H1 (cell line): ENCODE data around the gene KLHL3. TPM values are rescaled to one million over a fixed set of nuclear protein-coding genes. Genes with fewer than 3 reads are reported as not detected.

Experiments used
- CTCF ChIA-PET: fragments of 300-600 bp; sonication (Branson Sonifier 250); formaldehyde crosslinking; loops from one replicate; lab custom pipeline; 2021; ENCODE audit not compliant: partially characterized antibody; lab: Charles Lee
- POLR2A ChIA-PET: fragments of 300-600 bp; sonication (Branson Sonifier 250); formaldehyde crosslinking; loops from one replicate; lab custom pipeline; 2021; ENCODE audit warnings: inconsistent platforms; ENCODE audit not compliant: partially characterized antibody; lab: Charles Lee
- DNase-seq, 2 experiments: peaks; one replicate each; pipeline versions ENCODE4 v3.0.0 to v3.0.0-alpha.2; 2010 to 2022; ENCODE audit warnings: low spot score in 2 of 2, low read depth in 1 of 2, mixed read lengths in 1 of 2
- FAIRE-seq: peaks from 2 replicates; lab custom pipeline; 2011; peaks lifted over from hg19 to GRCh38; lab: Jason Lieb, UNC
- H2AFZ ChIP-seq: 2 replicates; pipeline ENCODE4 v1.8.1; 2012; ENCODE audit warnings: low read length, inconsistent platforms
- H2AK5ac ChIP-seq: 2 replicates; pipeline ENCODE4 v1.6.1; 2013; ENCODE audit warnings: low read depth, low read length
- H2BK120ac ChIP-seq: replicated peaks from 2 replicates; pipeline ENCODE3; 2013; ENCODE audit warnings: low read depth, low read length, inconsistent platforms
- H2BK12ac ChIP-seq: 2 replicates; pipeline ENCODE4 v1.6.1; 2013; ENCODE audit warnings: low read depth, low read length
- H2BK15ac ChIP-seq: 2 replicates; pipeline ENCODE4 v1.6.1; 2013; ENCODE audit warnings: low read length
- H2BK20ac ChIP-seq: 2 replicates; pipeline ENCODE4 v1.6.1; 2013; ENCODE audit warnings: low read length
- H2BK5ac ChIP-seq: 2 replicates; pipeline ENCODE4 v1.6.1; 2013; ENCODE audit warnings: low read depth, low read length
- H3K14ac ChIP-seq: 2 replicates; pipeline ENCODE4 v1.6.1; 2013; ENCODE audit warnings: inconsistent platforms; ENCODE audit not compliant: insufficient read length
- H3K18ac ChIP-seq: 2 replicates; pipeline ENCODE4 v1.6.1; 2013; ENCODE audit warnings: low read length; ENCODE audit errors: extremely low read depth
- H3K23ac ChIP-seq: 2 replicates; pipeline ENCODE4 v1.6.1; 2013; ENCODE audit warnings: inconsistent platforms; ENCODE audit not compliant: insufficient read length
- H3K23me2 ChIP-seq: 2 replicates; pipeline ENCODE4 v1.6.1; 2013; ENCODE audit warnings: low read depth, low read length
- H3K27ac ChIP-seq: 2 replicates; pipeline ENCODE4 v1.6.1; 2011; ENCODE audit warnings: low read depth, low read length, inconsistent platforms
- H3K27me3 ChIP-seq, 4 experiments: replicated peaks in 1 of 4; 1 replicate in 1 of 4; 2 replicates in 3 of 4; pipeline versions ENCODE4 v1.6.1 to v1.8.1; 2011 to 2013; ENCODE audit warnings: low read length in 3 of 4, mild to moderate bottlenecking in 3 of 4, inconsistent platforms in 2 of 4, mixed read lengths in 2 of 4, moderate library complexity in 1 of 4; ENCODE audit not compliant: control insufficient read depth in 3 of 4, insufficient read depth in 3 of 4; ENCODE audit errors: extremely low read depth in 1 of 4
- H3K36me3 ChIP-seq, 4 experiments: 2 replicates each; pipeline versions ENCODE4 v1.6.1 to v1.8.1; 2011 to 2013; ENCODE audit warnings: mild to moderate bottlenecking in 4 of 4, low read length in 3 of 4, moderate library complexity in 2 of 4, control low read depth in 1 of 4, inconsistent platforms in 1 of 4; ENCODE audit not compliant: insufficient read depth in 4 of 4, control insufficient read depth in 2 of 4
- H3K4ac ChIP-seq: replicated peaks from 2 replicates; pipeline ENCODE3; 2013; ENCODE audit warnings: low read length, low read depth, mixed read lengths, inconsistent platforms; ENCODE audit not compliant: insufficient read length
- H3K4me1 ChIP-seq, 4 experiments: replicated peaks in 1 of 4; 1 replicate in 1 of 4; 2 replicates in 3 of 4; pipeline versions ENCODE4 v1.6.1 to v1.8.1; 2011 to 2013; ENCODE audit warnings: low read length in 3 of 4, inconsistent platforms in 2 of 4, mixed read lengths in 1 of 4; ENCODE audit not compliant: insufficient read depth in 4 of 4, control insufficient read depth in 3 of 4
- H3K4me2 ChIP-seq, 2 experiments: 2 replicates each; pipeline versions ENCODE4 v1.6.1 to v1.8.1; 2011 to 2013; ENCODE audit warnings: low read depth in 2 of 2, low read length in 2 of 2, control low read depth in 1 of 2, inconsistent platforms in 1 of 2, mild to moderate bottlenecking in 1 of 2; ENCODE audit not compliant: insufficient read depth in 1 of 2
- H3K4me3 ChIP-seq, 4 experiments: fragments of 200-600, 300-600 bp in 1 of 4; sonication (generic), shearing (Covaris generic), sonication (Bioruptor Twin) in 1 of 4; 2 replicates each; pipeline versions ENCODE4 v1.5.1 to v1.8.1; 2011 to 2016; ENCODE audit warnings: low read length in 4 of 4, low read depth in 3 of 4, control low read depth in 2 of 4, inconsistent platforms in 2 of 4, mild to moderate bottlenecking in 2 of 4, mixed read lengths in 1 of 4, moderate library complexity in 1 of 4; ENCODE audit not compliant: insufficient read depth in 2 of 4; ENCODE audit errors: extremely low read depth in 1 of 4
- H3K56ac ChIP-seq: replicated peaks from 2 replicates; pipeline ENCODE3; 2013; ENCODE audit warnings: low read depth, mild to moderate bottlenecking, mixed read lengths, low read length, inconsistent platforms; ENCODE audit not compliant: insufficient read length
- H3K79me1 ChIP-seq: 2 replicates; pipeline ENCODE4 v1.6.1; 2013; ENCODE audit warnings: low read depth, low read length, control low read depth
- H3K79me2 ChIP-seq, 2 experiments: 2 replicates each; pipeline versions ENCODE4 v1.6.1 to v1.8.1; 2012 to 2013; ENCODE audit warnings: low read length in 2 of 2, mild to moderate bottlenecking in 2 of 2, inconsistent platforms in 1 of 2; ENCODE audit not compliant: insufficient read depth in 2 of 2, control insufficient read depth in 1 of 2
- H3K9ac ChIP-seq, 4 experiments: replicated peaks in 1 of 4; 1 replicate in 1 of 4; 2 replicates in 3 of 4; pipeline versions ENCODE4 v1.6.1 to v1.8.1; 2011 to 2013; ENCODE audit warnings: low read depth in 3 of 4, low read length in 3 of 4, control low read depth in 2 of 4, mild to moderate bottlenecking in 2 of 4, moderate library complexity in 2 of 4, inconsistent platforms in 1 of 4; ENCODE audit errors: extremely low read depth in 1 of 4
- H3K9me3 ChIP-seq, 2 experiments: 2 replicates each; pipeline versions ENCODE4 v1.6.1 to v1.8.1; 2012 to 2013; ENCODE audit warnings: mild to moderate bottlenecking in 2 of 2, moderate library complexity in 2 of 2, control low read depth in 1 of 2, inconsistent platforms in 1 of 2, low read depth in 1 of 2, low read length in 1 of 2, mixed read lengths in 1 of 2; ENCODE audit not compliant: insufficient read depth in 2 of 2
- H4K20me1 ChIP-seq, 2 experiments: replicated peaks in 1 of 2; 2 replicates each; pipeline versions ENCODE3 to v1.8.1; 2011 to 2013; ENCODE audit warnings: inconsistent platforms in 2 of 2, low read length in 2 of 2, mild to moderate bottlenecking in 1 of 2; ENCODE audit not compliant: insufficient read depth in 2 of 2, control insufficient read depth in 1 of 2
- H4K5ac ChIP-seq: 2 replicates; pipeline ENCODE4 v1.6.1; 2013; ENCODE audit warnings: low read length, low read depth, mixed read lengths, inconsistent platforms; ENCODE audit not compliant: insufficient read length
- H4K8ac ChIP-seq: 2 replicates; pipeline ENCODE4 v1.8.0; 2013; ENCODE audit warnings: mild to moderate bottlenecking, moderate library complexity, low read length, inconsistent platforms; ENCODE audit not compliant: insufficient read depth; ENCODE audit errors: extremely low read depth
- H4K91ac ChIP-seq: replicated peaks from 2 replicates; pipeline ENCODE3; 2013; ENCODE audit warnings: low read length, mixed read lengths, inconsistent platforms; ENCODE audit not compliant: insufficient read length
- CTCF ChIP-seq, 3 experiments: IDR thresholded peaks; 1 replicate in 2 of 3; 2 replicates in 1 of 3; pipeline versions ENCODE4 v1.5.1 to v1.6.1; 2011; ENCODE audit warnings: low read length in 3 of 3, mild to moderate bottlenecking in 3 of 3, inconsistent platforms in 2 of 3, low read depth in 1 of 3, moderate library complexity in 1 of 3; ENCODE audit not compliant: insufficient read depth in 1 of 3; ENCODE audit errors: control extremely low read depth in 1 of 3
- POLR2A ChIP-seq, 2 experiments: IDR thresholded peaks; 1 replicate in 1 of 2; 2 replicates in 1 of 2; pipeline ENCODE4 v1.6.1; 2011; ENCODE audit warnings: low read depth in 2 of 2, low read length in 2 of 2, mild to moderate bottlenecking in 2 of 2; ENCODE audit errors: control extremely low read depth in 1 of 2
- RAD21 ChIP-seq, 2 experiments: IDR thresholded peaks in 1 of 2; conservative IDR thresholded peaks in 1 of 2; 2 replicates each; pipeline ENCODE4 v1.6.1; 2011; ENCODE audit warnings: low read depth in 2 of 2, low read length in 2 of 2, improper control_type of control experiment in 1 of 2, inconsistent platforms in 1 of 2, mild to moderate bottlenecking in 1 of 2, moderate library complexity in 1 of 2
- TEAD4 ChIP-seq: IDR thresholded peaks from 2 replicates; pipeline ENCODE4 v1.6.1; 2012; ENCODE audit warnings: low read depth, low read length, inconsistent platforms, mixed read lengths
- YY1 ChIP-seq: IDR thresholded peaks from 2 replicates; pipeline ENCODE4 v1.6.1; 2011; ENCODE audit warnings: low read depth, mild to moderate bottlenecking, low read length
- WGBS, 2 experiments: shearing (Covaris generic) in 1 of 2; methylation state at CpG; one replicate each; pipeline versions ENCODE4 v1.1.6 to v1.1.7; 2013 to 2015; ENCODE audit warnings: low lambda C conversion rate in 2 of 2, mixed read lengths in 2 of 2, inconsistent platforms in 1 of 2, low coverage in 1 of 2, missing lambda C conversion rate in 1 of 2; ENCODE audit not compliant: insufficient replicate concordance in 2 of 2, insufficient coverage in 1 of 2, insufficient read length in 1 of 2; ENCODE audit errors: extremely low coverage in 1 of 2, missing lambda C conversion rate in 1 of 2; 5-methylcytosine and 5-hydroxymethylcytosine counted together
- polyA plus RNA-seq, 7 experiments: library from polyadenylated mRNA; depleted of rRNA in 3 of 7; stranded (reverse) in 5 of 7; unstranded in 2 of 7; fragments of >200 nt in 5 of 7; fragments of 200-250 nt in 2 of 7; gene quantifications; 1 replicate in 5 of 7; 2 replicates in 1 of 7; 4 replicates in 1 of 7; pipeline versions ENCODE4 v1.2.1 to v1.2.3, GENCODE V29; 2011 to 2013; ENCODE audit warnings: missing spikeins in 2 of 7, mixed read lengths in 2 of 7
- total RNA-seq: library from RNA; stranded (reverse); fragmentation: NEBNext Ultra II Directional; extraction: Animal tissue kit (Norgen Biotek cat#: 25700); gene quantifications from 2 replicates; pipeline ENCODE4 v1.2.1, GENCODE V29; 2021

KLHL3 gene
- total and polyA plus RNA-seq, 2 of the 8 experiments (the other 6 are each of a cell fraction or from before 2014, with no cell fraction given), result 7.4 to 13.7 TPM

- Histone ChIP-seq H3K4me1 (peaks cover 3 to 6% (median 4%) of the 10 kb centered on the region in 4 experiments; a peak in 6 of 7 replicates), H2AK5ac (no peak overlapping the region), H4K8ac (no peak overlapping the region), H4K5ac (no peak overlapping the region), H3K27me3 (no peaks in the 10 kb centered on the region), H2BK12ac (no peak overlapping the region), H3K23me2 (no peaks in the 10 kb centered on the region), H2BK5ac (peak overlapping the region; percentile 36; the same call in 1 of the 2 replicates), H4K20me1 (peaks cover 1 to 5% of the 10 kb centered on the region in 2 experiments), H3K4me2 (peak overlapping the region; percentile 7 to 35; a peak in 2 of 4 replicates), H2BK15ac (no peak overlapping the region), H3K27ac (no peak overlapping the region), H3K9me3 (no peaks in the 10 kb centered on the region), H3K36me3 (peaks cover 0 to 2% (median 0%) of the 10 kb centered on the region in 4 experiments; a peak in 2 of 8 replicates), H4K91ac (no peak overlapping the region), H3K4me3 (no peak overlapping the region), H3K56ac (no peak overlapping the region), H3K18ac (no peak overlapping the region), H2BK20ac (0 out of 2 replicates have a peak overlapping the region, but pooled peaks have one; percentile 1), H2AFZ (no peak overlapping the region), H3K14ac (no peak overlapping the region), H3K79me2 (no peaks in the 10 kb centered on the region), H3K4ac (no peak overlapping the region), H3K79me1 (no peaks in the 10 kb centered on the region), H3K23ac (no peak overlapping the region), H3K9ac (no peak overlapping the region), H2BK120ac (no peak overlapping the region)
- POLR2A ChIA-PET, result interaction anchor here (1.0 to 1.6 kb wide), 4 partner anchors 8 to 122 kb away, joined by 3 to 6 read pairs (median 3); partner anchors contain the start of gene KLHL3
- DNase-seq (peak in 1 of 2 experiments; percentile 58), FAIRE-seq (peak; percentile 90)
- 31% methylated on average over 4 of the region's 4 CpGs; no CpG with 5 or more reads in 1 of the 2 experiments for WGBS, 2 experiments
- CTCF ChIA-PET, result interaction anchor here (0.6 to 4.9 kb wide), 42 partner anchors 10 to 507 kb away, joined by 3 to 82 read pairs (median 4); partner anchors contain the start of genes HNRNPA0 and KLHL3
- TF ChIP-seq CTCF (IDR thresholded peaks at IDR 0.05; ENCODE audit: control extremely low read depth in 1 of 3, insufficient read depth in 1 of 3, low read depth in 1 of 3, low read length in 3 of 3) (peak in 2 of 3 experiments; percentile 77 to 84; a peak in 3 of 4 replicates), RAD21 (IDR thresholded peaks at IDR 0.05 in 1 of 2, conservative IDR thresholded peaks at IDR 0.05 in 1 of 2; ENCODE audit: low read depth in 2 of 2, low read length in 2 of 2) (peak; percentile 94 to 96), YY1 (0 out of 2 replicates have a peak, but pooled peaks have one; percentile 25), TEAD4 (peak; percentile 22; the same call in 1 of the 2 replicates), POLR2A (IDR thresholded peaks at IDR 0.05; ENCODE audit: control extremely low read depth in 1 of 2, low read depth in 2 of 2, low read length in 2 of 2) (no peak)
Measured at GRCh38 chr5:137629646-137630045, 106.2 kb downstream of the KLHL3 start.
